ENCODE data around the gene BPHL.

DNA sequence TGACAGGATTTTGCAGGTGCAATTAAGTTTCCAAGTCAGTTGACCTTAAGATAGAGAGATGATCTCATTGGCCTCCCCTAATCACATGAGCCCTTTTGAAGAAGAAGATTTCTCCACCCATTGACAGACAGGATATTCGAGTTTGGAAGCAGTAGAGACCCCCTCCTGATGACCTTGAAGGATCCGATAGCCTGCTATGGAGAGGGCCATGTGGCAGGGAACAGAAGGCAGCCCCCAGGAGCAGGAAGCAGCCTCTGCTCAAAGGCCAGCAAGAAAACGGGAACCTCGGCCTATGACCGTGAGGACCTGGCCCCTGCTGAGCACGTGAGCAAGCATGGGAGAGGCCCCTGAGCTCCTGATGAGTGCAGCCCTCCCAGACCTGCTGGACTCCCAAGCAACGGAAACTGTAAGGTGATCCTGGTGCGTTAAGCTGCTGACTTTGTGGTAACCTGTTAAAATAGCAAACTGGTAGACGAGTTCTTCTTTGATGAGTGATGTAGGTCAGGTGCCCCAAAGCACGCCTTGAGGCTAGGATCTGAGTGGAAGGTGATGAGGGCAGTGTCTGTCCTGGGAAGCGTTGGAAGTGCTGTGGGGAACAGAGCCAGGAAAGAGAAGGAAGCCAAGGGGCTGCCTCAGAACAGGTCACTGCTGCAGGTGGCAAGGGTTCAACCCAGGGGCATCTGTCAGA lies 57.3 kb downstream of the BPHL start:
- no peak for TF ChIP-seq EP300 (IDR thresholded peaks at IDR 0.05)
- TF ChIP-seq, protein P1, sequence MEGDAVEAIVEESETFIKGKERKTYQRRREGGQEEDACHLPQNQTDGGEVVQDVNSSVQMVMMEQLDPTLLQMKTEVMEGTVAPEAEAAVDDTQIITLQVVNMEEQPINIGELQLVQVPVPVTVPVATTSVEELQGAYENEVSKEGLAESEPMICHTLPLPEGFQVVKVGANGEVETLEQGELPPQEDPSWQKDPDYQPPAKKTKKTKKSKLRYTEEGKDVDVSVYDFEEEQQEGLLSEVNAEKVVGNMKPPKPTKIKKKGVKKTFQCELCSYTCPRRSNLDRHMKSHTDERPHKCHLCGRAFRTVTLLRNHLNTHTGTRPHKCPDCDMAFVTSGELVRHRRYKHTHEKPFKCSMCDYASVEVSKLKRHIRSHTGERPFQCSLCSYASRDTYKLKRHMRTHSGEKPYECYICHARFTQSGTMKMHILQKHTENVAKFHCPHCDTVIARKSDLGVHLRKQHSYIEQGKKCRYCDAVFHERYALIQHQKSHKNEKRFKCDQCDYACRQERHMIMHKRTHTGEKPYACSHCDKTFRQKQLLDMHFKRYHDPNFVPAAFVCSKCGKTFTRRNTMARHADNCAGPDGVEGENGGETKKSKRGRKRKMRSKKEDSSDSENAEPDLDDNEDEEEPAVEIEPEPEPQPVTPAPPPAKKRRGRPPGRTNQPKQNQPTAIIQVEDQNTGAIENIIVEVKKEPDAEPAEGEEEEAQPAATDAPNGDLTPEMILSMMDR (IDR thresholded peaks at IDR 0.05): no peak

Measured in tibial nerve (tissue), 4 donors.